Measurements from ENCODE around the gene DDO.
A peak's percentile ranks its signal among the peaks of the same experiment; 100 is the strongest.
"Not testable (repeated sequence)": the region's sequence is repeated elsewhere in the genome, so short reads cannot be mapped to it uniquely, and the experiment has no call there.

DDO gene

DNA sequence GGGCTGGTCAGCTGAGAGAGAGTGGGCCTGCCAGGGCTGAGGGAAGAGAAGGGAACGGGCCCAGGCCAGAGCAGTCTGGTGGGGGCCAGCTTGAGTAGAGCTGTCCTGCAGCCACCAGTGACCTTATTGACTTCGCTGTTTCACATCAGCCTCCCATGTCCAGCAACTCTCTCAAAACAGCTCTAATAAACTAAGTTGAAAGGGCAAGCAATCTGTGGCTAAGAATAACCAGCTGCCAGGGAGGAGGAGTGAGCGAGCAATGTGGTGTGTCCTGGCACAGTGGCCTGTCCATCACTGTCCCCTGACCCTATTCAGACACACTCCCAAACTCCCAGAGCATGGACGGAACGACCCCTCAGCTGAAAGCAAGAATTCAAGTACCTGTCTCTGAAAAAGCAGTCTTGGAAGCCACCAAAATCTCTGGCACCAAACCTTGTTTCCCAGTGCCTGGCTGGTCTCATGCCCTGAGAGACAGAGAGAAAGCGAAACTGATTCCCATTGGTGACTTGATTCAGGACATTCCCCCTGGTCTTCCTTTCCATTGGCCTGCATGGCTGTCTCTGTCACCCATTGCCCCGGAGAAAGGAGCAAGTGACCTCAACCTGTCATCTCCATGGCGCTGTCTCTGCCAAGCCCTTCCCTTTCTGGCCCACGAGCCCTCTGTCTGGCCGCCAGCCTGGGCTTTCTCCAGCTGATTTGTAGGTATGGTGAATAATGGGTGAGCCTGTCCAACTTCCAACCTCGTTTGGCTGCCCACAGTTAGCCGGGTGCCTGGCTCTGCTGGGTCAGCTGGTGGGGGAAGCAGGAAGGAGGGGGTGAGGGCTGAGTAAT lies at the start of gene DDO:
Gene DDO, minus strand, starts transcription at position 490 of the 831 bp plus-strand sequence. CDS start 2,113 bp downstream, outside the sequence.
- FAIRE-seq, result peak; percentile 41

DNA sequence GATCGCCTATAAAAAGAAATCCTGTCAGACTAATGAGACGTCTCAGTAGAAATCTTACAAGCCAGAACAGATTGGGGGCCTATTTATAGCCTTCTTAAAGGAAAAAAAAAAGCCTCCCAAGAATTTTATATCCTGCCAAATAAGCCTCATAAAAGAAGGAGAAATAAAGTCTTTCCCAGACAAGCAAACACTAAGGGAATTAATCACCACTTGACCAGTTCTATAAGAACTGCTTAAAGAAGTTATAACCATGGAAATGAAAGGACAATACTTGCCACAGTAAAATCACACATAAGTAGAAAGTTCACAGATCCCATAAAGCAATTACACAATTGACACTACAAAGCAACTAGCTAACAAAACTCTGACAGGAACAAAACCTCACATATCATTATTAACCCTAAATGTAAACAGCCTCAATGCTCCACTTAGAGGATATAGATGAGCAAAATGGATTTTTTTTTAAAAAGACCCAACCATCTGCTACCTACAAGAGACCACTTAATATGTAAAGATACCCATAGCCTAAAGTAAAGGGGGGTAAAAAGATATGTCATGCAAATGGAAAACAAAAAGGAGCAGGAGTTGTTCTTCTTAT lies 47.6 kb upstream of the DDO start:
- no peak for FAIRE-seq

DNA sequence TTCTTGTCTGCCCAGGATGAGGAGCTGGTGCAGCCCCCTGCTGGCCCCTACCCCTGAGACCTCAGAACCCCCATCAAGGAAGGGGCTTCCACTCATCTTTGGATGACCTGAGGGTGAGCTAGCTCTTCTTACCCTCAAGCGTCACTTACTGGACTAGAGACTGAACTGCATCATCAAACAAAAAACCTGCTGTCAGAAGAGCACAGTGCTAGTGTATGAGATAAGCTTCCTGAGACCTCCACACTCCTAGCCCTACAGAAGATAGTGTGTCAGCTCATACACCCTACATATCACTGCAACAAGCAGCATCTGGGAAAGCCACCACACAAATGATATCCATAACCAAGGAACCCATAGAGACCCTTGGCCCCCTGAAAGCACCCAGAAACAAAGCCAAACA lies 46.0 kb upstream of the DDO start:
- no peak for FAIRE-seq

- no peak for FAIRE-seq
These were observed 43.8 kb upstream of the DDO start for GRCh38 chr6:110459137-110459536.

DNA sequence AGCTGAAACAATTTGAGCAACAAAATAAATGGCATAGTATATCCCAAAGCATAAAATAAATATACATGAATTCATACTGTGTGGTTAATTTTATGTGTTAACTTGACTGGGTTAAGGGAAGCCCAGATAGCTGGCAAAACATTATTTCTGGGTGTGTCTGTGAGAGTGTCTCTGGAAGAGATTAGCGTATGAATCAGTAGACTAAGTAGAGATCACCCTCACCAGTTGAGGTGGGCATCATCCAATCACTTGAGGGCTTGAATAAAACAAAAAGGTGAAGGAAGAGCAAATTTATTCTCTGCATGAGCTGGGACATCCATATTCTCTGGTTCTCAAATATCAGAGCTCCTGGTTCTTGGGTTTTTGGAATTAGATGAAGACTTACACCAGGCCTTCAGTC lies 43.1 kb upstream of the DDO start:
- FAIRE-seq, result no peak

DNA sequence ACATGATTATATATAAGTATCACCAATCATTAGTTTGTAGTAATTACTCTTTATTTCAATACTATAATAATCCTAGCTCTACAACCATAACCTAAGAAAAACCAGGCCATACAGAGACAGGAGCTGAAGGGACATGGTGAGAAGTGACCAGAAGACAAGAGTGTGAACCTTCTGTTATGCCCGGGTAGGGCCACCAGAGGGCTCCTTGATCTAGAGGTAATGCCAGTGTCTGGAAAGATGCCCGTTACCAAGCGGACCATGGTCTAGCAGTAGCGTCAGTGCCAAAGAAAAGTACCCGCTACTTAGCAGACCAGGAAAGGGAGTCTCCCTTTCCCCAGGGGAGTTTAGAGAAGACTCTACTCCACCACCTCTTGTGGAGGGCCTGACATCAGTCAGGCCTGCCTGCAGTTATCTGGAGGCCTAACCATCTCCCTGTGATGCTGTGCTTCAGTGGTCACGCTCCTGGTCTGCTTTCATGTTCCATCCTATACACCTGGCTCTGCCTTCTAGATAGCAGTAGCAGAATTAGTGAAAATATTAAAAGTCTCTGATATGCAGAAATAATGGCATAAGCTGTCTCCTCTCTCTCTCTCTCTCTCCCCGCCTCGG lies 42.3 kb upstream of the DDO start:
- not testable (repeated sequence) for FAIRE-seq

DNA sequence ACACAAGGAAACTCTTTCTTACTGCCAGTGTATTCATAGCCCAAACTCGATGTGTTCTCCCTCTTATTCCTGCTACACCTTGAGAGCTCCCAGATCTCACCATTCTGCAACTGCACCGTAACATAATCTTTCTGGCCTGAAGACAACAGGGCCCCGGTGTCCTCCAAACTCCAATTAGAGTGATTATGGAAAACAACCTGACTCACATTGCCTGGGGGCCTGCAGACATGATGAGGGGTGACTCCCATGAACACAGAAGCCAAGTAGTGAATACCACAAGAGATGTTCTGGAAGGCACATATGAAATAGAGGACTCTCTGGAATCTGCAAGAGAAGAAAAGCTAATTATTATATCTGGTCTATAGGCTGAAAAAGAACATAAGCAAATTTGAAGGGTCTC lies 41.3 kb upstream of the DDO start:
- no peak for FAIRE-seq

- FAIRE-seq, result no peak
These were observed 34.1 kb upstream of the DDO start for GRCh38 chr6:110449541-110449895.

DNA sequence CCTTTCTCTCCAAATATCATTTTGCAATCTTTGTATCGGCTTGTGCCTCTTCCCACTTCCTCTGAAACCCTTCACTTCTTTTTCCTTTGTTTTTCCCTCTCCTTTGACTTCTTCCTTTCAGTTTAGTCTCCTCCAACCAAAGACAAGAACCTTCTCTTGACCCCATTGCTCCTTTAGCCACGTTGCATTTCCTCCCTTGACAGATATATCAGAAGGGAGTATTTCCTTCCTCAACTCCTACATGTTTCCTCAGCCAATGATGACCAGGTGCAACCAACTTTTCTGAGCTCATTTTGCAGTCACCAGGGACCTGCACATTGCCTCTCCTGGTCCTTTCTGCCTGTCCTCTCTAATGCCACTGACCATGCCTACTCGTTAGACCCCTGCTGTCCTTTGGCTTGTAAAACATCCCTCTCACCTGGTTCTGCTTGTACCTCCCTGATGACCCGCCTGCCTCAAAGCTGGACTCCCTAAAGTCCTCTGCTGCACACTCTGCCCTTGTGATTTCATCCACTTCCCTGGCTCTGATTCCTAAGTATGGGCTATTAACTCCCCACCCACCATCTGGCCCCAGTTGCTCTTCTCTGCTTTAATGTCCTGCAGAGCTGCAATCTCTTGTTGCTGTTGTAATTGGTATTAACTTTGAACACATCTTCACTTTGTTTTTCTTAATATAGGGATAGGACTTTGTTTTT lies 33.6 kb upstream of the DDO start:
- no peak for FAIRE-seq

GRCh38 chr6:110447761-110448160 lies 32.4 kb upstream of the DDO start:
- no peak for FAIRE-seq

DNA sequence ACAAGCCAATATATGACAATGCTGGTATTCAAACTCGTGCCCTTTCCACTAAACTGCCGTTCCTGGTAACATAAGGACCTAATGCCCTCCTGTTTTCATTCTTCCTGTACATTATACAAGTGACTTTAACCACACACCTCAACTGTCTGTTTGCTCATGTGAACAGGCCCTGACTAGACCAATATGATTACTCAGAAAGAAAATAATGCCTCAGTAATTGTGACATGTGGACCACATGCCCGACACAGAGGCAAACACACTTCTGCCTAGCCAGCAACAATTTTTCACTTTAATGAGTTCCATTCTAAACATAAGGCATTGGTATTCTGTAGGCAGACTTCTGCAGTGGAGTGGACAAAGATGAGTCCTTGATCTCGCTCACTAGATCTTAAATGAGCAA lies 31.0 kb upstream of the DDO start:
- peak; percentile 83 for FAIRE-seq

DNA sequence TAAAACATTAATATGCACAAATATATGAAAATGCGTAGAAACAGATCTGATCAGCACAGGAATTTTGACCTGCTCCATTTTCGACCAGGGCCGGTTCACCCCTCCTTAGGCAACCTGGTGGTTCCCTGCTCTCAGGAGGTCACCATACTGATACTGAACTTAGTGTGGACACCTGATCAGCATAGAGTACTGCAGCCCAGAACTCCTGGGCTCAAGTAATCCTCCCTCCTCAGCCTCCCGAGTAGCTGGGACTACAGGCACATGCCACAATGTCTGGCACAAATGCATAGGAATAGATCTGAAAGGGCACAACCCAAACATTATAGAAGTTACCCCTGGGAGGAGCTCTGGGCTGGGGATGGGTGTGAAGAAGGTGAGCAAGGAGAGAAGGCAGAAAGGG lies 24.7 kb upstream of the DDO start:
- no peak for FAIRE-seq

DNA sequence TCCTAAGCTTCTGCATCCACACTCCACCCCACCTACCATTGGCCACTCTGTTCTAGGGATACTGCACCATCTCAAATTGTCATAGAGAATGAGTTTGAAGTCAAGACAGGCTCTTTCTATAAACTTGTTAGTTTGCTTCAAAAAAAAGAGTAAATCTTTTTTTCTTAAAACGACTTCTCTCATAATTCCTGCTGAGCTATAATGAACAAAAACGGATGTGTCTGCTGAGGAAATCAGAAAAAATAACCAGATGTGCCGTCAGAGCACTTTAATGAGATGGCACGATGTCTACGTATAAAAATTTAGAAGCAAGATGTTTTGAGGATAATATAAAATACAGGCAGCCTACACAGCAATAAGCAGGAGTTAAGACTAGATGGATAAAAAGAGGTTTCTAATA lies 24.0 kb upstream of the DDO start:
- no peak for FAIRE-seq

DNA sequence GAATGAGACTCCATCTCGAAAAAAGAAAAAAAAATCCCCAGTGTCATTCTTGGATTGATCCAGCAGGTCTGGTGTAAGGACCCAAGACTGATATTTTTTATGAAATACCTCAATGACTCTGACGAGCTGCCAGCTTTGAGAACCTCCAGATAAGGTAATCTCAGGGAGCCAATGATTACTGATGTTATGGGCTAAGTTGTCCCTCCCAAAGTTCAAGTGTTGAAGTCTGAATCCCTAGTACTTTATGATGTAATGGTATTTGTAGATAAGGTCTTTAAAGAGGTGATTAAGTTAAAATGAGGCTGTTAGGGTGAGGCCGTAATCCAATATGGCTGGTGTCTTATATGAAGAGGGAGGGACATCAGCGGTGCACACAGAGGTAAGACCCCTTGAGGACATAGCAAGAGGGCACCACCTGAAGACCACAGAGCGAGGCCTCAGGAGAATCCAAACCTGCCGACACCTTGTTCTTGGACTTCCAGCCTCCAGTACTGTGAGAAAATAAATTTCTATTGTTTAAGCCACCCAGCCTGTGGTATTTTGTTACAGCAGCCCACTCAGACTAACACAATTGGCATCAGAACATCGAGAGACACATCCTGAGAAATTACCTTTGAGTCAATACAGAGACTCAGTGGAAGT lies 19.7 kb upstream of the DDO start:
- FAIRE-seq, result no peak

GRCh38 chr6:110432285-110432900 lies 17.0 kb upstream of the DDO start:
- FAIRE-seq, result no peak

- FAIRE-seq, result no peak
These were observed 15.4 kb upstream of the DDO start for GRCh38 chr6:110430741-110431140.

GRCh38 chr6:110430236-110430635 lies 14.9 kb upstream of the DDO start:
- FAIRE-seq, result no peak

DNA sequence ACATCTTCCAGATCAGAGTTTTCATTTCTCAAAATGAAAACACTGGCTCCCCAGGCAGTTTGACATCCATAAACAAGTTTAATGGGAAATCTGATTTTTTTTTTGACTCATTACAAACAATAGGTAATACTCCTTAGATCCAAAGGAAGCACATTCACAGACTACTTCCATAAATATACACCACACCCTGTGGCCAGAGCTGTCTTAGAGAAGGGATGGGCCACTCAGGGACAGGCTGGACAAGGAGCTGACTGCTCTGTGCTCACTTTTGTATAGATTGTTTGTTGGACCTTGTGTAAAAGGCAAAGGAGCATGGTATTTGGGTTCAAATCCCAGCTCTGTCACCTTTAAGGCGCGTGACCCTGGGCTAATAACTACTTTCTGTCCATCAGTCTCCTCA lies 12.8 kb upstream of the DDO start:
- no peak for FAIRE-seq

GRCh38 chr6:110425816-110426215 lies 10.4 kb upstream of the DDO start:
- FAIRE-seq, result no peak

DNA sequence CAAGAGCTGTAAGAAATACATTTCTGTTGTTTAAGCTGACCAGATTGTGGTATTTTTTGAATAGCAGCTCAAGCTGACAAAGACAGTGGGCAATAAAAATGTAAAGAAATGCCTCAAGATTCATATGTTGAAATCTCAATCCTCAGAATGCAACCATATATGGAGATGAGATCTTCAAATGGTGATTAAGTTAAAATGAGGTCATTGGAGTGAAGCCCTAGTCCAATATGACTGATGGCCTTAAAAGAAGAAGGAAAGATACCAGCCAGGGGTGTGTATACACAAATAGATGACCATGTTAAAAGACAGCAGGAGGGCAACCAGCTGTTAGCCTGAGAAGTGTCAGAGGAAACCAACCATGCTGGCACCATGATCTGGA lies 7.1 kb upstream of the DDO start:
- no peak for FAIRE-seq

DNA sequence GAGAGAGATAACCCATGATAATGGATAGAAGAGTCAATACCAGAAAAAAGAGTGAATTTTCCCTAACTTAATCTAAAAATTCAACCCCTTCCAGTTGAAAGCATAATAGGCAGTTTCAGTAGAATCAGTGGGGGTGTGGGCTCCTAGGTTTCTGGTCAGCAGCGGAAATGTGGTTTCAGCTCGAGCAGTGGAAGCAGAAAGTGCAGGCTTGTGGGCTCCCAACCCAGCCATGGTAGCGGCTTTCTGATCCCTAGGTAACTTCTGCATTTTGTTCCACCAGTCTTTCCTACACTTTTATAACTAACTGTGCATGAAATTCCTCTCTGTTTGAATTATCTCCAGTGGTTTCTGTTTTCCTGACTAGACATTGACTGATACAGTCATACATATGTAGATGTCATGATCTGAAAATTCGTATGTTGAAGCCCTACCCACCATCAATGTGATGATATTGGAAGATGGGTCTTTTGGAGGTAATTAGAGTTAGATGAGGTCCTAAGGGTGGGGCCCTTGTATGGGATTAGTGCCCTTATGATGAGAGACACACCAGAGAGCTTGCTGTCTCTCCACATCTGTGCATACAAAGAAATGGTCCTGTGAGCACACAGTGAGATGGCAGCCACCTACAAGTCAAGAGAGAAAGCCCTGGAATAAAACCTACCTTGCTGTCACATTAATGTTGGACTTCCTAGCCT lies 6.5 kb upstream of the DDO start:
- FAIRE-seq, result no peak

Measured in islet of Langerhans (tissue), 1 donor.